Fibroblast of lung (primary cell): Measurements from ENCODE around the gene MATN1. TPM values are rescaled to one million over a fixed set of nuclear protein-coding genes. Genes with fewer than 3 reads are reported as not detected.
A peak's percentile ranks its signal among the peaks of the same experiment; 100 is the strongest.

Experiments used
- DNase-seq, 2 donors: peaks; one replicate each; pipeline versions ENCODE4 v3.0.0 to v3.0.0-alpha.2; 2010; ENCODE audit warnings: low read depth in 2 of 2
- H2AFZ ChIP-seq: 2 replicates; pipeline ENCODE4 v1.5.1; 2012; ENCODE audit warnings: low read length, control low read depth, inconsistent platforms
- H3K27ac ChIP-seq: 2 replicates; pipeline ENCODE4 v1.5.1; 2011; ENCODE audit warnings: low read length, control low read depth; ENCODE audit not compliant: insufficient read depth
- H3K27me3 ChIP-seq: 2 replicates; pipeline ENCODE4 v1.5.1; 2011; ENCODE audit warnings: mild to moderate bottlenecking, low read length; ENCODE audit not compliant: control insufficient read depth, insufficient read depth
- H3K36me3 ChIP-seq: 2 replicates; pipeline ENCODE4 v1.5.1; 2011; ENCODE audit warnings: low read length; ENCODE audit not compliant: control insufficient read depth, insufficient read depth
- H3K4me1 ChIP-seq: 2 replicates; pipeline ENCODE4 v1.5.1; 2011; ENCODE audit warnings: low read length; ENCODE audit not compliant: control insufficient read depth, insufficient read depth; ENCODE audit errors: extremely low read depth
- H3K4me2 ChIP-seq: 2 replicates; pipeline ENCODE4 v1.5.1; 2011; ENCODE audit warnings: low read length, control low read depth; ENCODE audit not compliant: insufficient read depth; ENCODE audit errors: extremely low read depth
- H3K4me3 ChIP-seq, 4 experiments: fragments of 200-600 bp in 1 of 4; sonication (generic) in 1 of 4; replicated peaks in 1 of 4; 2 replicates each; pipeline ENCODE4 v1.5.1; 2011 to 2016; ENCODE audit warnings: low read length in 4 of 4, low read depth in 3 of 4, mild to moderate bottlenecking in 3 of 4, control low read depth in 2 of 4, inconsistent platforms in 1 of 4, mixed read lengths in 1 of 4; ENCODE audit not compliant: insufficient read depth in 1 of 4; ENCODE audit errors: control extremely low read depth in 1 of 4
- H3K79me2 ChIP-seq: 2 replicates; pipeline ENCODE4 v1.5.1; 2012; ENCODE audit warnings: mild to moderate bottlenecking, low read length, inconsistent platforms; ENCODE audit not compliant: control insufficient read depth, insufficient read depth
- H3K9ac ChIP-seq: 2 replicates; pipeline ENCODE4 v1.5.1; 2011; ENCODE audit warnings: mild to moderate bottlenecking, low read length, control low read depth; ENCODE audit not compliant: insufficient read depth
- H3K9me3 ChIP-seq: 2 replicates; pipeline ENCODE4 v1.5.1; 2012; ENCODE audit warnings: low read depth, low read length; ENCODE audit not compliant: control insufficient read depth, insufficient read depth
- H4K20me1 ChIP-seq: 2 replicates; pipeline ENCODE4 v1.5.1; 2011; ENCODE audit warnings: low read length; ENCODE audit not compliant: control insufficient read depth, insufficient read depth; ENCODE audit errors: extremely low read depth
- EZH2 ChIP-seq: IDR thresholded peaks from 2 replicates; pipeline ENCODE4 v1.5.1; 2012; ENCODE audit warnings: low read length, control low read depth, mild to moderate bottlenecking; ENCODE audit errors: missing control alignments
- polyA plus RNA-seq, 2 donors: library from polyadenylated mRNA; depleted of rRNA in 1 of 2; stranded (reverse) in 1 of 2; unstranded in 1 of 2; fragments of >200 nt; gene quantifications; 2 replicates each; pipeline ENCODE4 v1.2.1, GENCODE V29; 2011 to 2012; ENCODE audit warnings: missing spikeins in 1 of 2
- total RNA-seq: library from RNA; depleted of rRNA; stranded (reverse); fragments of >200 nt; gene quantifications from 2 replicates; pipeline ENCODE4 v1.2.1, GENCODE V29; 2014
- TF ChIP-seq, protein P1 (sequence below), 2 donors: IDR thresholded peaks in 1 of 2; conservative IDR thresholded peaks in 1 of 2; 1 replicate in 1 of 2; 2 replicates in 1 of 2; pipeline ENCODE4 v1.5.1; 2011 to 2012; ENCODE audit warnings: low read length in 2 of 2, control low read depth in 1 of 2, inconsistent platforms in 1 of 2, low read depth in 1 of 2, mild to moderate bottlenecking in 1 of 2

The MATN1 gene
- total and polyA plus RNA-seq, 2 donors (not counting 1 experiment from before 2014, with no cell fraction given) = not detected

DNA sequence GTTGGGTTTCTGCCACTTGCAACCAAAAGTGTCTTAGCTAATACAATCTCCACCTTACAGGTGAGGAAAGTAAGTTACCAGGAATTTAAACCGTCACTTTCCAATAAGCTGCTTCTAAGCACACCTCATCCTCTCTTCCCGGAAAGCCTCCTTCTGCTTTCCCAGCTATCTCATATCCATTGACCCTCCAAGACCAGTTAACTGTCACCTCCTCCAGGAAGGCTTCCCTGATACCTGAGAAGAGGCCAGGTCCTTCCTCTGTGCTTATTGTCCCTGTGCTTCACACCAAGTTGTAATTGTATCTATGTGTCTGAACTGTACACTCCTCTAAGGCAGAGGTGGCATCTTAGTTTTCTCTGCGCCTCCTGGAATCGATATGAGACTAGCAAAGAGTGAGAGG is 11.2 kb upstream of the MATN1 start:
- no peak overlapping the region for H3K4me2 ChIP-seq
- no peak overlapping the region for H2AFZ ChIP-seq
- no peak overlapping the region for H3K9ac ChIP-seq
- DNase-seq = no peak
- TF ChIP-seq EZH2 = no peak
- TF ChIP-seq, protein P1, sequence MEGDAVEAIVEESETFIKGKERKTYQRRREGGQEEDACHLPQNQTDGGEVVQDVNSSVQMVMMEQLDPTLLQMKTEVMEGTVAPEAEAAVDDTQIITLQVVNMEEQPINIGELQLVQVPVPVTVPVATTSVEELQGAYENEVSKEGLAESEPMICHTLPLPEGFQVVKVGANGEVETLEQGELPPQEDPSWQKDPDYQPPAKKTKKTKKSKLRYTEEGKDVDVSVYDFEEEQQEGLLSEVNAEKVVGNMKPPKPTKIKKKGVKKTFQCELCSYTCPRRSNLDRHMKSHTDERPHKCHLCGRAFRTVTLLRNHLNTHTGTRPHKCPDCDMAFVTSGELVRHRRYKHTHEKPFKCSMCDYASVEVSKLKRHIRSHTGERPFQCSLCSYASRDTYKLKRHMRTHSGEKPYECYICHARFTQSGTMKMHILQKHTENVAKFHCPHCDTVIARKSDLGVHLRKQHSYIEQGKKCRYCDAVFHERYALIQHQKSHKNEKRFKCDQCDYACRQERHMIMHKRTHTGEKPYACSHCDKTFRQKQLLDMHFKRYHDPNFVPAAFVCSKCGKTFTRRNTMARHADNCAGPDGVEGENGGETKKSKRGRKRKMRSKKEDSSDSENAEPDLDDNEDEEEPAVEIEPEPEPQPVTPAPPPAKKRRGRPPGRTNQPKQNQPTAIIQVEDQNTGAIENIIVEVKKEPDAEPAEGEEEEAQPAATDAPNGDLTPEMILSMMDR (conservative IDR thresholded peaks at IDR 0.05 in 1 of 2, IDR thresholded peaks at IDR 0.05 in 1 of 2; ENCODE audit: low read depth in 1 of 2, low read length in 2 of 2) = no peak
- no peaks in the 10 kb centered on the region for H3K36me3 ChIP-seq
- H3K4me1 ChIP-seq = no peaks in the 10 kb centered on the region
- no peaks in the 10 kb centered on the region for H4K20me1 ChIP-seq
- no peaks in the 10 kb centered on the region for H3K9me3 ChIP-seq
- no peaks in the 10 kb centered on the region for H3K79me2 ChIP-seq
- peaks cover 9% of the 10 kb centered on the region for H3K27me3 ChIP-seq
- H3K4me3 ChIP-seq = no peak overlapping the region
- H3K27ac ChIP-seq = no peak overlapping the region

DNA sequence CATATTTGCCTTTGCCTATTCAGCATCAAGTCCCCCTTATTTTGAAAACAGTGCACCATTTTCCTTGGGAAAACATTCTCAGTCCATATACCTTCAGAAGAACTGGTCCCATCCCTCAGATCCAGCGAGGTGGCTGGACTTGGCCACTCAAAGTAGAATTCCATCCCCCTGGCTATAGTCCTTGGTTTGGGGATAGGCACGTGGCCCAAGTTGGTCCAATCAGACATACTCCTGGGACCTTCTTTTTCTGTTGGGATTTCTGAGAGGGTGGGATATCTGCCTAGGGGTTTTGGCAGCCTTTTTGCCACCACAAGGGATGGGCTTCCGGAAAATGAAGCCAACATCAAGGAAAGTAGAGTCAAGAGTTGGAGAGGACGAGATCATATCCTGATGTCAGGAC is 10.7 kb upstream of the MATN1 start:
- H3K27ac ChIP-seq = no peak overlapping the region
- H3K9ac ChIP-seq = no peak overlapping the region
- no peaks in the 10 kb centered on the region for H4K20me1 ChIP-seq
- no peaks in the 10 kb centered on the region for H3K9me3 ChIP-seq
- no peak for DNase-seq
- TF ChIP-seq, protein P1 (conservative IDR thresholded peaks at IDR 0.05 in 1 of 2, IDR thresholded peaks at IDR 0.05 in 1 of 2; ENCODE audit: low read depth in 1 of 2, low read length in 2 of 2) = no peak
- TF ChIP-seq EZH2 = no peak
- H3K27me3 ChIP-seq = peaks cover 9% of the 10 kb centered on the region
- H3K4me3 ChIP-seq = no peak overlapping the region
- H2AFZ ChIP-seq = no peak overlapping the region
- H3K79me2 ChIP-seq = no peaks in the 10 kb centered on the region
- H3K36me3 ChIP-seq = no peaks in the 10 kb centered on the region
- H3K4me1 ChIP-seq = no peaks in the 10 kb centered on the region
- no peak overlapping the region for H3K4me2 ChIP-seq

DNA sequence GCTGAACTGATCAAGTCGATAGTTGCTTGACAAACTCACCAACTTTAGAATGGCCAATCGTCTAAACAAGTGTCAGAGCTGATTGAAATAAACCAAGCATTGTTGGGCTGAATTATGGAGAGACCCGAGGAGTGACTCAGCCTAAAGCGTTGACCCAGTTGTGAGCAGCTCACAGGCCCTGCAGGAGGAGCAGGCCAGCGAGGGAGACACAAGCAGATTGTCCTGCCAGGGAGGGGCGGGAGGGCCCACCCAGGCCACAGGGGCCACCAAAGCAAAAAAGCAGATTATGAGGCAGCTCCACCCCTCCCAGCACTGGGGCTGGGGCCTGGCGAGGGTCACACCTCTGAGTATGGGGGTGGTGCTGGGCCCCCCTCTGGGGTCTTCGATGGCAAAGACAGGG is 10.1 kb upstream of the MATN1 start:
- Histone ChIP-seq H3K79me2 (no peaks in the 10 kb centered on the region), H3K4me1 (no peaks in the 10 kb centered on the region), H3K27me3 (peaks cover 9% of the 10 kb centered on the region), H3K36me3 (no peaks in the 10 kb centered on the region), H3K9me3 (no peaks in the 10 kb centered on the region), H3K4me2 (no peak overlapping the region), H3K27ac (no peak overlapping the region), H4K20me1 (no peaks in the 10 kb centered on the region), H2AFZ (no peak overlapping the region), H3K9ac (no peak overlapping the region), H3K4me3 (no peak overlapping the region)
- peak in 1 of 2 donors; percentile 24 for DNase-seq
- TF ChIP-seq EZH2 = no peak
- TF ChIP-seq, protein P1 (conservative IDR thresholded peaks at IDR 0.05 in 1 of 2, IDR thresholded peaks at IDR 0.05 in 1 of 2; ENCODE audit: low read depth in 1 of 2, low read length in 2 of 2) = no peak
